ENCODE measurements around the gene PRKCA.

The PRKCA gene

GRCh38 chr17:66302761-66303626 is 581 bp downstream of the PRKCA start:
- no peak for TF ChIP-seq CTCF (IDR thresholded peaks at IDR 0.05; ENCODE audit: low read depth, low read length)
- H3K4me3 ChIP-seq (ENCODE audit: low read depth, low read length) = peak overlapping the region; percentile 89

GRCh38 chr17:66304304-66305174 is 2.1 kb downstream of the PRKCA start:
- TF ChIP-seq CTCF (IDR thresholded peaks at IDR 0.05; ENCODE audit: low read depth, low read length) = no peak
- H3K4me3 ChIP-seq (ENCODE audit: low read depth, low read length) = peak overlapping the region; percentile 89

- no peak for TF ChIP-seq CTCF (IDR thresholded peaks at IDR 0.05; ENCODE audit: low read depth, low read length)
- peak overlapping the region; percentile 89 for H3K4me3 ChIP-seq (ENCODE audit: low read depth, low read length)
These were observed 4.0 kb downstream of the PRKCA start for GRCh38 chr17:66306446-66306845.

- no peak overlapping the region for H3K4me3 ChIP-seq (ENCODE audit: low read depth, low read length)
- TF ChIP-seq CTCF (IDR thresholded peaks at IDR 0.05; ENCODE audit: low read depth, low read length) = no peak
These were observed 4.8 kb downstream of the PRKCA start for GRCh38 chr17:66307257-66307656.

- TF ChIP-seq CTCF (IDR thresholded peaks at IDR 0.05; ENCODE audit: low read depth, low read length) = no peak
- no peak overlapping the region for H3K4me3 ChIP-seq (ENCODE audit: low read depth, low read length)
These were observed 6.4 kb downstream of the PRKCA start for GRCh38 chr17:66308856-66309255.

- no peak for TF ChIP-seq CTCF (IDR thresholded peaks at IDR 0.05; ENCODE audit: low read depth, low read length)
- no peak overlapping the region for H3K4me3 ChIP-seq (ENCODE audit: low read depth, low read length)
These were observed 7.4 kb downstream of the PRKCA start for GRCh38 chr17:66309793-66310192.

Measured in WI38 (cell line).